Upper lobe of left lung (tissue), 6 donors: ENCODE results near the gene CCL1. TPM values are rescaled to one million over a fixed set of nuclear protein-coding genes. Genes with fewer than 3 reads are reported as not detected.
A peak's percentile ranks its signal among the peaks of the same experiment; 100 is the strongest.

ENCODE experiments used
- ATAC-seq, 2 donors: fragments of 200-7000 bp; cut with Tn5 transposase; one replicate each; pipeline ENCODE4 v1.9.1; 2022; ENCODE audit warnings: mild to moderate bottlenecking in 2 of 2, moderate library complexity in 2 of 2; ENCODE audit not compliant: low FRiP score in 2 of 2
- DNase-seq, 2 donors: peaks; one replicate each; pipeline ENCODE4 v3.0.0-alpha.2; 2019 to 2020
- H3K27ac ChIP-seq, 4 donors: fragments of 200-600 bp; sonication (generic); one replicate each; pipeline ENCODE4 v1.5.1; 2016 to 2019
- H3K27me3 ChIP-seq, 4 donors: fragments of 200-600 bp; sonication (generic); one replicate each; pipeline ENCODE4 v1.5.1; 2017 to 2019
- H3K36me3 ChIP-seq, 4 donors: fragments of 200-600 bp; sonication (generic); one replicate each; pipeline ENCODE4 v1.5.1; 2016 to 2019
- H3K4me1 ChIP-seq, 4 donors: fragments of 200-600 bp; sonication (generic); one replicate each; pipeline ENCODE4 v1.5.1; 2018 to 2019
- H3K4me3 ChIP-seq, 4 donors: fragments of 200-600 bp; sonication (generic); one replicate each; pipeline ENCODE4 v1.5.1; 2017 to 2019; ENCODE audit warnings: mild to moderate bottlenecking in 2 of 4, moderate library complexity in 1 of 4
- H3K9me3 ChIP-seq, 4 donors: fragments of 200-600 bp; sonication (generic); one replicate each; pipeline ENCODE4 v1.5.1; 2018 to 2019
- CTCF ChIP-seq, 6 experiments: fragments of 450-650 bp in 4 of 6; fragments of 200-600 bp in 2 of 6; sonication (generic) in 2 of 6; IDR thresholded peaks; one replicate each; pipeline ENCODE4 v1.5.1; 2016 to 2019; ENCODE audit warnings: antibody characterized with exemption in 6 of 6
- EP300 ChIP-seq, 4 donors: sonication (generic); formaldehyde crosslinking; IDR thresholded peaks; one replicate each; pipeline ENCODE4 v1.5.1; 2017; ENCODE audit warnings: antibody characterized with exemption in 4 of 4, control low read depth in 2 of 4
- POLR2A ChIP-seq, 4 donors: fragments of 450-650 bp; IDR thresholded peaks; one replicate each; pipeline ENCODE4 v1.5.1; 2016 to 2017; ENCODE audit warnings: antibody characterized with exemption in 4 of 4, mild to moderate bottlenecking in 2 of 4
- POLR2AphosphoS5 ChIP-seq, 2 donors: sonication (generic); formaldehyde crosslinking; IDR thresholded peaks; one replicate each; pipeline ENCODE4 v1.5.1; 2017; ENCODE audit warnings: antibody characterized with exemption in 2 of 2
- WGBS, 2 donors: methylation state at CpG; one replicate each; pipeline ENCODE4 v1.1.5; 2017 to 2018; 5-methylcytosine and 5-hydroxymethylcytosine counted together
- total RNA-seq, 6 donors: library from RNA; depleted of rRNA in 4 of 6; stranded (reverse); fragments of >200 nt in 4 of 6; gene quantifications; one replicate each; pipeline versions ENCODE4 v1.1.0 to v1.2.1, GENCODE V29; 2016 to 2021
- donor health status: DM: no; HTN: no; CAD: no; lungs with moderate emphysema.
- donor health status: DM: no; HTN: yes; CAD: no; lungs with severe emphysema.

The CCL1 gene
- total RNA-seq, 6 donors from 2014 or later: not detected

GRCh38 chr17:34368196-34368945, 5.3 kb upstream of the CCL1 start:
- DNase-seq (no peak), ATAC-seq (peak in 1 of 2 donors; percentile 7)
- H3K9me3 ChIP-seq: no peaks in the 10 kb centered on the region
- H3K27me3 ChIP-seq: no peaks in the 10 kb centered on the region
- WGBS, 2 donors: 57 to 71% methylated on average over 9 of the region's 9 CpGs
- H3K4me1 ChIP-seq: peaks cover 4 to 21% (median 7%) of the 10 kb centered on the region in 4 donors
- H3K36me3 ChIP-seq: no peaks in the 10 kb centered on the region
- H3K4me3 ChIP-seq: no peak overlapping the region
- H3K27ac ChIP-seq: no peak overlapping the region
- TF ChIP-seq POLR2A (IDR thresholded peaks at IDR 0.05) (no peak), POLR2AphosphoS5 (IDR thresholded peaks at IDR 0.05) (no peak), CTCF (IDR thresholded peaks at IDR 0.05) (no peak), EP300 (IDR thresholded peaks at IDR 0.05) (no peak)

- DNase-seq (no peak), ATAC-seq (no peak)
- 84 to 85% methylated on average over 9 of the region's 9 CpGs for WGBS, 2 donors
- Histone ChIP-seq H3K36me3 (no peaks in the 10 kb centered on the region), H3K27me3 (no peaks in the 10 kb centered on the region), H3K4me3 (no peak overlapping the region), H3K27ac (no peak overlapping the region), H3K4me1 (peaks cover 4 to 21% (median 7%) of the 10 kb centered on the region in 4 donors), H3K9me3 (no peaks in the 10 kb centered on the region)
- TF ChIP-seq CTCF (IDR thresholded peaks at IDR 0.05) (no peak), POLR2AphosphoS5 (IDR thresholded peaks at IDR 0.05) (no peak), POLR2A (IDR thresholded peaks at IDR 0.05) (no peak), EP300 (IDR thresholded peaks at IDR 0.05) (no peak)
Measured at GRCh38 chr17:34367486-34368195, 4.6 kb upstream of the CCL1 start.

GRCh38 chr17:34366529-34367107, 3.6 kb upstream of the CCL1 start:
- no peaks in the 10 kb centered on the region for H3K36me3 ChIP-seq
- H3K4me3 ChIP-seq: no peak overlapping the region
- TF ChIP-seq CTCF (IDR thresholded peaks at IDR 0.05): no peak
- TF ChIP-seq POLR2AphosphoS5 (IDR thresholded peaks at IDR 0.05): no peak
- no peak for TF ChIP-seq EP300 (IDR thresholded peaks at IDR 0.05)
- no peak for TF ChIP-seq POLR2A (IDR thresholded peaks at IDR 0.05)
- 62 to 67% methylated on average over 4 of the region's 4 CpGs for WGBS, 2 donors
- DNase-seq (no peak), ATAC-seq (no peak)
- H3K9me3 ChIP-seq: no peaks in the 10 kb centered on the region
- H3K27ac ChIP-seq: no peak overlapping the region
- H3K27me3 ChIP-seq: no peaks in the 10 kb centered on the region
- H3K4me1 ChIP-seq: peaks cover 4 to 21% (median 7%) of the 10 kb centered on the region in 4 donors

GRCh38 chr17:34366010-34366409, 3.0 kb upstream of the CCL1 start:
- ATAC-seq: no peak
- TF ChIP-seq EP300 (IDR thresholded peaks at IDR 0.05) (no peak), POLR2A (IDR thresholded peaks at IDR 0.05) (no peak), CTCF (IDR thresholded peaks at IDR 0.05) (no peak), POLR2AphosphoS5 (IDR thresholded peaks at IDR 0.05) (no peak)
- no peak for DNase-seq
- H3K36me3 ChIP-seq: no peaks in the 10 kb centered on the region
- H3K4me3 ChIP-seq: no peak overlapping the region
- peaks cover 4 to 21% (median 11%) of the 10 kb centered on the region in 4 donors for H3K4me1 ChIP-seq
- no peaks in the 10 kb centered on the region for H3K27me3 ChIP-seq
- WGBS, 2 donors: 11 to 22% methylated on average over 1 of the region's 1 CpG
- no peaks in the 10 kb centered on the region for H3K9me3 ChIP-seq
- H3K27ac ChIP-seq: no peak overlapping the region
